Neuronal stem cell (in vitro differentiated cells): ENCODE results near the gene TRIM38.

Source experiments
- DNase-seq: peaks from one replicate; pipeline ENCODE4 v3.0.0-alpha.2; 2013; ENCODE audit warnings: low spot score
- H2AFZ ChIP-seq: one replicate; pipeline ENCODE4 v1.6.1; 2013; ENCODE audit warnings: mild to moderate bottlenecking, low read length, inconsistent platforms
- H2AK5ac ChIP-seq: 2 replicates; pipeline ENCODE4 v1.6.1; 2013; ENCODE audit warnings: low read depth, mild to moderate bottlenecking, inconsistent platforms, low read length, moderate library complexity, mixed read lengths
- H2BK120ac ChIP-seq: 2 replicates; pipeline ENCODE4 v1.6.1; 2013; ENCODE audit warnings: low read depth, mild to moderate bottlenecking, inconsistent platforms, low read length, moderate library complexity, mixed read lengths
- H2BK12ac ChIP-seq: one replicate; pipeline ENCODE4 v1.6.1; 2013; ENCODE audit warnings: low read length, inconsistent platforms
- H2BK15ac ChIP-seq: 2 replicates; pipeline ENCODE4 v1.6.1; 2013; ENCODE audit warnings: mild to moderate bottlenecking, low read length, inconsistent platforms, mixed read lengths
- H2BK5ac ChIP-seq: one replicate; pipeline ENCODE4 v1.6.1; 2013; ENCODE audit warnings: inconsistent platforms, mild to moderate bottlenecking, low read length, moderate library complexity
- H3K14ac ChIP-seq: one replicate; pipeline ENCODE4 v1.6.1; 2013; ENCODE audit warnings: low read length, inconsistent platforms
- H3K18ac ChIP-seq: 2 replicates; pipeline ENCODE4 v1.6.1; 2013; ENCODE audit warnings: low read length, inconsistent platforms
- H3K23ac ChIP-seq: 2 replicates; pipeline ENCODE4 v1.6.1; 2013; ENCODE audit warnings: low read depth, mild to moderate bottlenecking, mixed read lengths, low read length, inconsistent platforms; ENCODE audit not compliant: poor library complexity
- H3K27ac ChIP-seq: replicated peaks from 3 replicates; pipeline ENCODE4 v1.5.1; 2013; ENCODE audit warnings: low read length, inconsistent platforms
- H3K27me3 ChIP-seq, 3 experiments: 2 replicates each; pipeline ENCODE4 v1.6.1; 2013; ENCODE audit warnings: low read length in 3 of 3, mild to moderate bottlenecking in 2 of 3, inconsistent platforms in 1 of 3, low read depth in 1 of 3, mixed read lengths in 1 of 3, moderate library complexity in 1 of 3; ENCODE audit not compliant: control insufficient read depth in 3 of 3, insufficient read depth in 3 of 3
- H3K36me3 ChIP-seq, 2 donors: replicated peaks in 1 of 2; 2 replicates each; pipeline ENCODE4 v1.6.1; 2013; ENCODE audit warnings: low read length in 2 of 2; ENCODE audit not compliant: control insufficient read depth in 2 of 2, insufficient read depth in 2 of 2
- H3K4ac ChIP-seq: 2 replicates; pipeline ENCODE4 v1.6.1; 2013; ENCODE audit warnings: inconsistent platforms, mild to moderate bottlenecking, low read length, moderate library complexity
- H3K4me1 ChIP-seq, 2 donors: 1 replicate in 1 of 2; 2 replicates in 1 of 2; pipeline ENCODE4 v1.6.1; 2013; ENCODE audit warnings: low read length in 2 of 2, low read depth in 1 of 2; ENCODE audit not compliant: control insufficient read depth in 2 of 2, insufficient read depth in 1 of 2
- H3K4me2 ChIP-seq: one replicate; pipeline ENCODE4 v1.6.1; 2013; ENCODE audit warnings: mild to moderate bottlenecking, low read length, inconsistent platforms; ENCODE audit not compliant: insufficient read depth, poor library complexity, severe bottlenecking
- H3K4me3 ChIP-seq, 2 donors: 2 replicates each; pipeline ENCODE4 v1.5.1; 2013; ENCODE audit warnings: low read length in 2 of 2, mild to moderate bottlenecking in 2 of 2, inconsistent platforms in 1 of 2, moderate library complexity in 1 of 2
- H3K79me1 ChIP-seq: one replicate; pipeline ENCODE4 v1.6.1; 2013; ENCODE audit warnings: low read depth, mild to moderate bottlenecking, inconsistent platforms, low read length, moderate library complexity
- H3K9ac ChIP-seq: one replicate; pipeline ENCODE4 v1.6.1; 2013; ENCODE audit warnings: mild to moderate bottlenecking, low read depth, low read length, inconsistent platforms; ENCODE audit not compliant: poor library complexity
- H3K9me3 ChIP-seq, 2 donors: replicated peaks in 1 of 2; 2 replicates each; pipeline versions ENCODE3 to v1.6.1; 2013; ENCODE audit warnings: low read length in 2 of 2, mild to moderate bottlenecking in 2 of 2, inconsistent platforms in 1 of 2, low read depth in 1 of 2, mixed read lengths in 1 of 2, moderate library complexity in 1 of 2; ENCODE audit not compliant: control insufficient read depth in 2 of 2, insufficient read depth in 1 of 2
- H4K8ac ChIP-seq: one replicate; pipeline ENCODE4 v1.6.1; 2013; ENCODE audit warnings: low read depth, mild to moderate bottlenecking, inconsistent platforms, low read length, moderate library complexity
- H4K91ac ChIP-seq: one replicate; pipeline ENCODE4 v1.6.1; 2013; ENCODE audit warnings: low read length, low read depth, mild to moderate bottlenecking, inconsistent platforms; ENCODE audit not compliant: poor library complexity
- WGBS, 2 donors: extraction: QIAGEN DNeasy Blood & Tissue Kit; methylation state at CpG; one replicate each; pipeline ENCODE4 v1.1.7; 2013; ENCODE audit warnings: missing lambda C conversion rate in 2 of 2, mixed read lengths in 1 of 2; ENCODE audit not compliant: insufficient read length in 2 of 2, insufficient replicate concordance in 1 of 2; ENCODE audit errors: extremely low coverage in 2 of 2; 5-methylcytosine and 5-hydroxymethylcytosine counted together

The TRIM38 gene

GRCh38 chr6:25916789-25917490 is 45.7 kb upstream of the TRIM38 start:
- Histone ChIP-seq H3K23ac (no peak overlapping the region), H2BK12ac (no peak overlapping the region), H3K9me3 (peaks cover 0 to 1% of the 10 kb centered on the region in 2 donors), H3K4me2 (no peak overlapping the region), H4K91ac (no peak overlapping the region), H2BK5ac (no peak overlapping the region), H4K8ac (no peak overlapping the region), H2AFZ (no peak overlapping the region), H3K36me3 (no peaks in the 10 kb centered on the region), H3K79me1 (no peaks in the 10 kb centered on the region), H2BK15ac (no peak overlapping the region), H3K18ac (no peak overlapping the region), H2AK5ac (no peak overlapping the region), H3K14ac (no peak overlapping the region), H3K27ac (no peak overlapping the region), H3K4me3 (no peak overlapping the region), H3K9ac (no peak overlapping the region), H2BK120ac (no peak overlapping the region), H3K4me1 (no peaks in the 10 kb centered on the region), H3K4ac (no peak overlapping the region), H3K27me3 (no peaks in the 10 kb centered on the region)
- no peak for DNase-seq
- WGBS, 2 donors: no CpG with 5 or more reads among the region's 7 CpGs

- Histone ChIP-seq H3K9me3 (peaks cover 0 to 1% of the 10 kb centered on the region in 2 donors), H2BK15ac (no peak overlapping the region), H3K9ac (no peak overlapping the region), H2BK120ac (no peak overlapping the region), H3K14ac (no peak overlapping the region), H3K27ac (no peak overlapping the region), H3K27me3 (no peaks in the 10 kb centered on the region), H3K23ac (no peak overlapping the region), H3K4me2 (no peak overlapping the region), H3K79me1 (no peaks in the 10 kb centered on the region), H2AK5ac (no peak overlapping the region), H4K8ac (no peak overlapping the region), H3K18ac (no peak overlapping the region), H3K36me3 (no peaks in the 10 kb centered on the region), H4K91ac (no peak overlapping the region), H2AFZ (no peak overlapping the region), H3K4me1 (no peaks in the 10 kb centered on the region), H2BK12ac (no peak overlapping the region), H3K4ac (no peak overlapping the region), H3K4me3 (no peak overlapping the region), H2BK5ac (no peak overlapping the region)
- DNase-seq: no peak
- no CpG with 5 or more reads among the region's 5 CpGs for WGBS, 2 donors
Observed at GRCh38 chr6:25918083-25918683, 44.4 kb upstream of the TRIM38 start.

- Histone ChIP-seq H3K23ac (no peak overlapping the region), H3K79me1 (no peaks in the 10 kb centered on the region), H3K14ac (no peak overlapping the region), H3K18ac (no peak overlapping the region), H4K8ac (no peak overlapping the region), H2AK5ac (no peak overlapping the region), H2AFZ (no peak overlapping the region), H3K9me3 (peaks cover 0 to 1% of the 10 kb centered on the region in 2 donors), H2BK12ac (no peak overlapping the region), H3K36me3 (no peaks in the 10 kb centered on the region), H2BK120ac (no peak overlapping the region), H3K4ac (no peak overlapping the region), H2BK5ac (no peak overlapping the region), H3K9ac (no peak overlapping the region), H3K4me1 (no peaks in the 10 kb centered on the region), H2BK15ac (no peak overlapping the region), H3K27me3 (no peaks in the 10 kb centered on the region), H3K4me2 (no peak overlapping the region), H3K27ac (no peak overlapping the region), H3K4me3 (no peak overlapping the region), H4K91ac (no peak overlapping the region)
- no peak for DNase-seq
- no CpG with 5 or more reads among the region's 5 CpGs for WGBS, 2 donors
Observed at GRCh38 chr6:25919657-25920056, 42.9 kb upstream of the TRIM38 start.

- Histone ChIP-seq H4K91ac (no peak overlapping the region), H2BK5ac (no peak overlapping the region), H3K14ac (no peak overlapping the region), H3K18ac (no peak overlapping the region), H3K27me3 (no peaks in the 10 kb centered on the region), H3K36me3 (no peaks in the 10 kb centered on the region), H3K79me1 (no peaks in the 10 kb centered on the region), H4K8ac (no peak overlapping the region), H2BK120ac (no peak overlapping the region), H3K4me1 (no peaks in the 10 kb centered on the region), H3K9me3 (peaks cover 0 to 1% of the 10 kb centered on the region in 2 donors), H3K4ac (no peak overlapping the region), H3K9ac (no peak overlapping the region), H3K4me2 (no peak overlapping the region), H2BK15ac (no peak overlapping the region), H3K4me3 (no peak overlapping the region), H3K23ac (no peak overlapping the region), H2BK12ac (no peak overlapping the region), H2AFZ (no peak overlapping the region), H3K27ac (no peak overlapping the region), H2AK5ac (no peak overlapping the region)
- DNase-seq: no peak
Observed at GRCh38 chr6:25921525-25922203, 40.9 kb upstream of the TRIM38 start.
